Measurements from ENCODE around the gene REN.

REN gene

DNA sequence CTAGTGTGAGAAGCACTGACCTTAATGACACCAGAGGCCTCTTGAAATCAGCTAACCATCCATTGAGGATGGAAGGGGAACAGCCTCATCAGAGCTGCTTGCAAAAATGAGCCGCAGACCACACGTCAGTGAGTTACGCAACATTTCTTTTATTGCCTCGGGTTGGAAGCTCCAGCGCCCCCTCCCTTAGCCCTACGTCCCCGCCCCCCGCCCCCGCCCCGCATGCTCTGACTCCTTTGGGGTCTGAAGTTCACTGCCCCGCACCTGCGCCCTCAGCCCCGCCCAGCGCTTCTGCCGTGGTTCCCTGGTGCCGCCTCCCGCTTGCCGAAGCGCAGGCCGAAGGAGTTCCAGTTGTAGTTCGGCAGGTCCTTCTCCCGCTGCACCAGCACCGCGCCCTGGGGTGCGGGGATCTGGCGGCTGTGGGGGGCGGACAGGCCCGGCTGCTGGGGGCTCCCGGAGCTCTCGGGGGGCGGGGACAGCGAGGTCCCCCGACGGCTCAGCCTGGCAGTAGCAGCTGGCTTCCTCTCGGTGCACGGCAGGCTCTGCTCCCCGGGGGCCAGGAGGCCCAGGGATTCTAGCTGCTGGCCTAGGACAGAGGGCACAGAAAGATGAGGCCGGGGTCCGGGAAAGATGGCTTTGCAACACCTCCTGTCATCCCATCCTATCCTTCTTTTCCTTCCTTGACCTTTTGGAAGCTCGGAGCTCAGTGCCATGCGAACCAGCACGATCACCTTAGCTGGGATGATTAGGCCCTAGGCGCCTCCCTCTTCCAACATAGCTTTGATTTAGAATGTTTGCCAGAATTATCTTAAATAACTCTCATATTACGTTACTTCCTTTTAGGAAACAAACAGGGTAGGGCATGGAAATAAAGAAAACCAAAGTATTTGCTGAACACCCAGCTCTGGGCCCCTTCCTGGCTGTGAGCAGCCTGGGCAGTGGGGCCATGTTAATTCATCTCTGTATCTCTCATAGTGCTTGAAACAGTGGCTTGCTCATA lies 24.4 kb upstream of the REN start:
- DNase-seq, result peak; percentile 22

DNA sequence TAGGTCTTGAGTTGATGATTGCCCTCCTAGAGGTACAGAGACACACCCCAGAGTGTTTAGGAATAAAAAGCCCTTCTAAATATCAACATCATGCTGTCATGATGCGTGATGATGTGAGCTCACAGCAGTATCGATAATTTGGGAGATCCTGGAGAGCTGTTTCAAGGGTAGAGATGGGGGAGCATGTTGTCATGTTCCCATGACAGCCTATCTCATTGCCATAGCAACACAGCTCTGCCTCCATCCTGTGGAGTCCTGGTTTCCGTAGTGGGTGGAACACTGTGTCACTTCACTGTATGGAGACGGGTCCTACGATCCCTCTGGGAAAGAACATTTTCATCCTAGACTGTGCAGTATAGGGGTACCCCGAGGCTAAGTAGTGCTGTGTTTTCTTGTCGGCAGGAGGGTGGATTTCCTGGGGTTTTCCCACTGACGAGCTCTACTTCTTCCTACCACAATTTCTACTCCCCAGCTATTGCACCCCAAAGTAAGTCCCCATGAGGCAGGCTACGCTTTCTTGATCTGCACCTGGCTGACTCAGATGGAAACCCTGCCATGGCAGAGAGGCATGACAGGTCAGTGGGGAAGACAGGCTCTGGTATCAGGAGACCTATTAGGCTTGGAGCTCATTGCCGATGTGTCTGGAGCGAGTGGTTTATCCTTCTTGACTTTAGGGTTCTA lies 23.0 kb upstream of the REN start:
- DNase-seq, result no peak

DNA sequence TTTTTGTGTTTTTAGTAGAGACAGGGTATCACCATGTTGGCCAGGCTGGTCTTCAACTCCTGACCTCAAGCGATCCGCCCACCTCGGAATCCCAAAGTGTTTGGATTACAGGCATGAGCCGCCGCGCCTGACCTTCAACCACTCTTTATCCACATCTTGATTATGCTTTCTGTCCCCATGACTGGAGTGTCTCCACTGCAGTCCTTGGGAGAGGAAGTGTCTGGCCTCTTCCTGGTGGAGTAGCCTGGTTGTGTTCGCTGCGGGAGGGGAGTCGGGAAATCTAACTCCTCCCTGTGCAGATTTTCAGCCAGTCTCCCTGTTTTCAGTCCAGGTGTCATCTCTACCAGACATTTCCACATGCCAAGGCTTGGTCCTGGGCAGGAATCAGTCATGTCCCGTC lies 20.5 kb upstream of the REN start:
- DNase-seq, result no peak

DNA sequence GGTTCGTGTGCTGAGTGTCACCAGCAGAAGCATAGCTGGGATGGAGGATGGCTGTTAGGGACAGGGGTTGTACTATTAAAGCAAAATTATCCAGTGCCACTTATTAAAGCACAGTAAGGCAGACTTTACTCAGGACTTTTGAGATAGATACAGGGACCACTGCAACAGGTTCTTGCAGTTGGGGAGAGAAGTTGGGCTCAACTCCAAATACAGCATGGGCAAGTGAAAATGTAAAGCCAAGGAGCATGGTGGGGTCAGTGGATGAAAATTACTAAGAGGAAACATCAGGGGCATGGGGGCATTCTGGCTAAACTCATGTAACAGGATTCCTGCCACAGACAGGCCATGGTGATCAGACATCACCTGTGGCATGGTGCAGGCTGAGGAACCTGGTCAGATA lies 15.0 kb upstream of the REN start:
- DNase-seq, result no peak

DNA sequence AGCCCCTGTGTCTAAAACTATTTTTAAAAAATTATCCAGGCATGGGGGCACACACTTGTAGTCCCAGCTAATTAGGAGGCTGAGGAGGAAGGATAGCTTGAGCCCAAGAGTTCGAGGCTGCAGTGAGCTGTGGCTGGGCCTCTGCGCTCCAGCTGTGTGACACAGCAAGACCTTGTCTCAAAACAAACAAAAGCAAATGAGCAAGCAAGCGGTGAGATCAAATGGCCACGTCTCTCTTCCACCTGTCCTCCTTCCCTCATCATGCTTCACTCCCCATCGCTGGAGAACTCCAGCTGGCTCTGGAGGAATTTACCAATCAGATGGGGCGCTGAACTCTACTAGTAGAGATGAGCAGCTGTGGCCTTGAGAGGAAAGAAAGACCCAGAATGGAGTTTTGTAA lies 14.0 kb upstream of the REN start:
- DNase-seq, result no peak

DNA sequence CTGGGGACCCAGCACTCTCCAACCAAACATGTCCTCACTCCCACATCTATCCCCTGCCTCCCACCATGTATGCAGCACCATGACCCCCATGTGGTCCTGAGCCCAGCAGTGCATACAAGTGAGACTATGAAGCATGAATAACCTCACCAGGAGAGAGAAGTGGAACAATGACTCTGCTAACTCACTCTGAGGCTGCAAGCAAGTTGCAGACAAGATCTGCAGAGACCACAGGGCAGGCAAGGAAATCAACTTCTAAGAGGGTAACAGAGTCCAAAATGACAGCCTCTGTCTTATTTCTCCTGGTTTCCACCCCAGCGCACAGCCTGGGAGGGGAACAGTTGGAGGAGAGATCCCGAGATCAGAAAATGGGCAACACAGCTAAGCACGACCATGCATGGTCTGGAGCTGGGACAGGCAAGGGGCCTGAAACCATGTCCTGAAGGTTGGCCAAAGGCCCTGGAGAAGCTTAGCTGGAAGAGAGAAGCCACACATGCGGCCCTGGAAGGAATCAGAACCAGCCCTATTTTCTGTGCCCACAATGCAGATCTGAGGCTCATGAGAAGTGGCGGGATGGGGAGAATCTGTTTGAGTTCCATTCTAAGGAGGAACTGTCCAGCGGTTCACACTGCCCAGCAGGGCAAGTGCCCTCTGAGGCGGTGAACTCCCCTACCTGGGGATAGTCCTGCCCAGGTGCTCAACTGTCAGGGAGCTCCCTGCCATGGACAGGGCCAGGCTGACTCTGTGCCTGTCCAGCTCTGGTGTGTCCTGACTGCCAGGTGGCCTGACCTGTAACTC lies 12.5 kb upstream of the REN start:
- DNase-seq, result no peak

DNA sequence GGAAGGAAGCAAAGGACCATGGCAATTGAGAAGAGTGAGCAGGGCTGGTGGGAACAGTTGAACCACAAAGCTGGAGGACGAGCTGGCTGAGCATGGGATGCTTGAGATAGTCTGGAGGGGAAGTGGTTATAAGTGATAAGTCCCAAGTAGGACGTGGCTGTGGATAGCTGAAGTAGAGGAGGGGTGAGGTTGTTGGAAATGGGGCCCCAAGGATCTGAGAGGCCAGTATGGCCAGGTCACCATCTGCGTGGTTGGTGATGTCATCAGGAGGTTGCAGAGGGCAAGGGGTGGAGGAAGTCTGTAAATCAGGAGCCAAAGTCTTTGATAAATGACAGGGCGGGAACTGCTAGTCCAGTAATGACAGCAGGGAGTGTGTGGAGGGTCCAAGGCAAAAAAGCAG lies 11.0 kb upstream of the REN start:
- DNase-seq, result no peak

DNA sequence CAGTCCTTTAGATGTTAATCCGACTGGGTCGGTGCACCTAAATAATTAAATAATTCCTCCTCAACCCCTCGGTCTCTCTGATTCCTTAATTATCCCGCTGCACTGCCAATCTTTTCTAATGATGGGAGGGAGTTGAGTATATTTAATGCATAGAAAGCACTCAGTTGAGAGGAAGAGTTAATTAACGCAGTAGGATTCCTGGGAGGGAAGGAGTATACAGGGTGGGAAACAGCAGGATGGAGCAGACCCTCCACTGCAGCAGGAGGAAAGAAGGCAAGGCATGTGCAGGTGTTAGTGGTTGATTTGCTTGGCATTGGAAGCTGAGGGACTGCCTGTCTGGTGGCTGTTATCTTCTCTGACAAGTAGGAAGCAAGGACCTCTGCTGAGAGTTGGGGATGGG lies 9.9 kb upstream of the REN start:
- DNase-seq, result no peak

DNA sequence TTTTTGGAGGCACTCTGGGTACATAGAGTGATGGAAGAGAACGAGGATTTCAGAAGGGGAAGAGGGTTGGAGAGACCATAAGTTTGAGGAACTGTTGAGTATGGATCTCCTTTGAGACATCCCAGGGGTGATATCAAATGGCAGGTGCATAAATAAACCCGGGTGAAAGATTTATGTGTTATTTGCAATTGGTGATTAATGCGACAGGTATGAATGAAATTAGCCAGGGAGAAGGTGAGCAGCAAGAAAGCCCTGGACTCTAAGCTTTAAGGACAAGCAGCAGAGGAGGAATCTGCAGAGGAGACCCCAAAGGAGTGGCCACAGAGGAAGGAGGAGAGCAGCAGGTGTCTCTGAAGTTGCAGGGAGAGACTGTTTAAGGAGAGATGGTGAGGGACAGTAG lies 8.8 kb upstream of the REN start:
- no peak for DNase-seq

DNA sequence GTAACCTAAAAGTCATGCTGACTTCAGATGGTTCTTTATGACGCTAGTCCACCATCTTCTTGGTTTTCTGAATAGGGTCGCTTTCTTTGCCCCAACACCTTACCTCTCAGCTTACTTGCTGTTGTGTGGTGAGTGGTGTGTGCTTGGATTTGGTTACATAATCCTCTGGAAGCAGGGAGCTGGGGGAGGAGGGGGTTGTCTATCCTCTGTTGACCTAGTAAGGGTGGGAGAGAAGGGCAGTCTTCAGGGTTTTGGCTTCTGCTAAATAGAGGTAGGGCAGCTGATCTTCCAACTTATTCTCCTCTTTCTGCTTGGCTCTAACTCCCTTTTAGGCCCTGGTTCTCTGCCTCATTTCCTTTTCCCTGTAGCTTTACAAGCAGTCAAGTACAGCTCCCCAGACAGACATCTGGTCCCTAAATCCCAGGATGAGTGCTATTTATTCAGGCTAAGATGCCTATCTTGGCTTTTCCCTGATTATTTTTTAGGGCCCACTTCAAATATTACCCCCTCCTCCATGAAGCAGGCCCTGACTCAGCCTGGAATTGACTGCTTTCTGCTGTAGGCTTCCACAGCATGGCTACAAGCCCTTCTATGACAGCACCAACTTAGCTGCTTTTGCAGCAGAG lies 6.4 kb upstream of the REN start:
- no peak for DNase-seq

DNA sequence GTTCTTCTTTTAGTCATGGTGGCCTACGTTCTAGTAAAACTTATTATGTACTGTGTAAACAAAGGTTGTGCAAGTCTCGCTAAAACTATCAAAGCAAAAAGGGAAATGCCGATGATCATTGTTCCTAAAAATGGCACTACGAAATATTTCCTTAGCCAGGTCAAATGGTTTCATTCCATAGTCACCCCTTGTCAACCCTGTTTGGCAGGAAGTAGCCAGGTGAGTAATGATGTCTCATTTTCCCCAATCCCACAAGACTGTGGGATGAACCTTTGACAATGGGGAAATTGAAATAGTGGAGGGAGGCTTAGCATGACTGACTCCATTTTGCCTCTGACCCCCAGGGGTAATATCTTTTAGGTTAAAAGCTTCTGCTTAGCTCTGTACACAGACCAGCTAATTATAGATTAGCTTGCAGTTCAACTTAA lies 5.6 kb upstream of the REN start:
- no peak for DNase-seq

DNA sequence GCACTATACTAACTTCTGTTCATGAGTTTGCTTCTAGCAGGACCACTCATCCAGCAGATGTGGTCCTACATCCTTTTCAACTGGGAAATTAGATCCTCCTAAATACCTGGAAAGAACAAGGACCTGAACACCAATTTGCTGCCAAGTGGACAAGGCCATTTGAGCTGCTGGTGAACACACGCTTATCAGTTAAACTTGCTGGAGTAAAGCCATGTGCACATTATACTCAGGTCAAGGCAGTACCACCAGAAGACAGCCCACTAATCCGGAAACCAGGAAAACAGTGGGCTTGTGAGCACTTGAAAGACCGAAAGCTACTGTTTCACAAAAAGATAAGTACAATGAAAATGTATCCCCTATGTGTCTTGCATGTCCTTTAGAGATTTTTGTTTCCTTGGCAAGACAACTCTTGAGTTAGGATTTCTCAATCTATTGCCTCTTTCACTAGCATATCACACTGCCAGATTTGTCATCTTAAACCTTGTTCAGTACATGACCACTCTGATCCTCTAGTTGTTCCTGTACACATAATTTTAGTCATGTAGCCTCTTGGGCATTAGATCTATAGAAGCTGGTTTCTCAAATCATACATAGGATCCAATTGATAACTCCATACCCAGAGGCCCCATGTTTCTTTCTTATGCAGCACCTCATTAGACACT lies 4.5 kb upstream of the REN start:
- no peak for DNase-seq

DNA sequence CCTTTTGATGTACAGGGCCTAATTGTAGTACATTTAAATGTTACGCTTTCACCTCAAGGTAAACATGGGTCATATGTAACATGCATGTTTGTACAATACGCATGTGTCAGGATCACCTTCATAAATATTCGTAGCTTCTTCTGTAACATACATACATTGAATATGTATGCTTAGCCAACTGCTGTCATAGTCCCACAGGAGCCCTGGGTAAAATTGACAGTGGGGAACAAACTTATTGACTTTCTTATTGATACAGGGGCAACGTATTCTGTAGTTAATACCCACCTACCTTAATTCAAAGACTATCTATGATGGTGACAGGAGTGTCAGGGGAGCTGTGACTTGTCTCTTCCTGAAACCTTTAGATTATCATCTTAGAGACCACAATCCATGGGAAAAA lies 3.7 kb upstream of the REN start:
- no peak for DNase-seq

DNA sequence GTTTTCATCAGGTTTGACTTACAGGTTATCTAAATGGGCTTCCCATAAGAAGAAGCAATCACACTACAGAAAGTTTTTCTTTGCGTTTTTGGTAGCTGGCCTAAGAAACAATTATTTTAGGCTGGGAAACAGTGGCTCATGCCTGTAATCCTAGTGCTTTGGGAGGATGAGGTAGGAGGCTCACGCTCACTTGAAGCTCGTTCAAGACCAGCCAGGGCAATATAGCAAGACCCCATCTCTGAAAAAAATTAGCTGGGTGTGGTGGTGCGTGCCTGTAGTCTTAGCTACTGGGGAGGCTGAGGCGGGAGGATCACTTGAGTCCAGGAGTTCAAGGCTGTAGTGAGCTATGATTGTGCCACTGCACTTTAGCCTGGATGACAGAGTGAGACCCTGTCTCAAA lies 1.6 kb upstream of the REN start:
- DNase-seq, result no peak

DNA sequence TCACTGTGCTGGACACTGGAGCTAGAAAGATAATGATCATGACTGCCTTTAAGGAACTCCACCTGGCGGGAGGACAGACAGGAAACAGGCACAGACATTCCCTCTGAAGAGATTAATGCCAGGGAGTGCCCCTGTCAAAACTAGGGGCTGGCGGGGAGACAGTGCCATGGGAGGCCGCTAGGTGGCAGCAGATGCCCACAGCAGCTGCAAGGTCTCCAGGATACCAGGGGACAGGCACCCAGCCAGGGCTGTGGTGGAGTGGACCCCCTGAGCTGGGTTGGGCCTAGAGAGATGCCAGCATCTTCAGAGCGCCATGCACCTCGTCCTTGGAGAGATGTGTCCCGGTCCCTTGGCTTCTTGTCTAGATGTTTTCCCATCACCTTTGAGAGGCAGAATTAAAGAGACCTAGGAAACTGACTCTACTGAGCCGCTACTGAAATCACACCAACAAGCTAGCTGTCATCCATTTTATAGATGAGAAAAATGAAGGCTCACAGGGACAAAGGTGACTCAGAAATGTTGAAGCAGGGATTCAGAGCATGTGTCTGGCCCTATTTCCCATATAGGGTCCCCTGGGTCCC lies 3.6 kb downstream of the REN start:
- DNase-seq, result peak; percentile 80

DNA sequence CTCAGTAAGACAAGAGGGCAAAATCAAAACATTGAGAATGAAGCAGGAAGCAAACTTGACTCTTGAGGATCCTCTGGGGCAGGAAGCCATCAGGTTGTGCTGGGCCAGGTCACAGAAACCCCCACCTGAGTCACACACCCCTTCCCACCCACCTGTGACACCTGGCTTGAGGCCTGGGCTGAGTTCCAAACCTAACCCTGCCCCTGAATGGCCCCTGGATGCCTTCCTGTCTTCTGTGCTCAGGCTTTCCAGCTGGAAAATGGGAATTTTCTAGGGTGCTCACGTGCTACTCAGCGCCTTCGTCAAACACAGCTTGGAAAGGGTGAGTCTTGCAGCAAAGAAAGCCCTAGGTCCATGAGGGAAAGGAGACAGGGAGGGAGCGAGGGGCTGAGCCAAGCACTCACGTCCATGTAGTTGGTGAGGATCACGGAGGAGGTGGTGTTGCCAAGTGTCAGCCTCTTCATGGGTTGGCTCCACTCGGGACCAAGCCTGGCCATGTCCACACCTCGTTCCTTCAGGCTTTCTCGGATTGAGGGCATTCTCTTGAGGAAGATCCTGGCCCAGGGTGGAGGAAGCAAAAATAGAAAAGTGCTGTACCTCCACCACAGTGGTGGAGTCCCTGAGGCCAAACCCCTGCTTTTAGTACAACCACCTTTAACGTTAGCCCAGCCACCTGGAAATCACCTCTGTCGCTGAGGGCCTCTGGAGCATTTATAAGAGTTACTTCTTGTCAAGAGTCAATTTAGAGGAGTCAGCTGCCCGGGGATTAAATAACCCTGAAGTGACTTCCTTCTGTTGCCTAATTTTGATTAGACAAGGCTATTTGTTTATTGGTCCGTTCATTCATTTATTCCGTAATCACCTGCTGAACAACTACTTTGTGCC lies 4.3 kb downstream of the REN start:
- DNase-seq, result no peak

DNA sequence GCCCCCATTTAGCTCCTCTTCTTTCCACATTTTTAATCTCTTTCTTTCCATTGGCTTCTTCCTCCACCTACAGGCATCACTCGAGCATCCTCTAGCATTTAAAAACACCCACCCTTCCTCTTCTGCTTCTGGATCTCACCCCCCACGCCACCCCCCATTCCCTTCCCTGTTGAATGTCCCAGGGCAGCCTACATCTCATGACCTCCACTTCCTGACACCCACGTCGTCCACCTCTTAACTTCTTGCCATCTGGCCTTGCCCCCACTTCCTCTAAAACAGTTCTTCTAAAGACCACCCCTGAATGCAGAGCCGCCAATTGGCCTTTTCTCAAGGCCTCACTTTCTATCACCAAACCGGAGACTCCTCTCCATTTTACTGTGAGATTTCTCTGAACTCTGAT lies 8.2 kb downstream of the REN start:
- DNase-seq, result no peak

DNA sequence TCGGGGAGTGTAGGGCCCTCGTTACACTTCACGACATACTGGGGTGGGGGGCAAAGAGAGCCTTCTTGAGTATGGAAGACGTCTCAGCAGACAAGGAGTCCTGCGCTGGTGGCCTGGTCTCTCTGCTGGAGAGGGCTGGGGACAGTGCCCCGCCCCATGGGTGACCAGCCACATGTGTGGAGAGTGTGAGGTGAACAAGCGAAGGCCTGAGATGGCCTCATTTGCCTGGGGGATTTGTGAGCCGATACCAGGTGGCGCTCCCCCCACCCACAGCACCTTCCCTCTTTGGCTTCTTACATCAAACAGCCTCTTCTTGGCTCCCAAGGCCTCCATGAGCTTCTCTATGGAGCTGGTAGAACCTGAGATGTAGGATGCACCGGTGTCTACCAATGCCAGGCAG lies 10.3 kb downstream of the REN start:
- DNase-seq, result no peak

DNA sequence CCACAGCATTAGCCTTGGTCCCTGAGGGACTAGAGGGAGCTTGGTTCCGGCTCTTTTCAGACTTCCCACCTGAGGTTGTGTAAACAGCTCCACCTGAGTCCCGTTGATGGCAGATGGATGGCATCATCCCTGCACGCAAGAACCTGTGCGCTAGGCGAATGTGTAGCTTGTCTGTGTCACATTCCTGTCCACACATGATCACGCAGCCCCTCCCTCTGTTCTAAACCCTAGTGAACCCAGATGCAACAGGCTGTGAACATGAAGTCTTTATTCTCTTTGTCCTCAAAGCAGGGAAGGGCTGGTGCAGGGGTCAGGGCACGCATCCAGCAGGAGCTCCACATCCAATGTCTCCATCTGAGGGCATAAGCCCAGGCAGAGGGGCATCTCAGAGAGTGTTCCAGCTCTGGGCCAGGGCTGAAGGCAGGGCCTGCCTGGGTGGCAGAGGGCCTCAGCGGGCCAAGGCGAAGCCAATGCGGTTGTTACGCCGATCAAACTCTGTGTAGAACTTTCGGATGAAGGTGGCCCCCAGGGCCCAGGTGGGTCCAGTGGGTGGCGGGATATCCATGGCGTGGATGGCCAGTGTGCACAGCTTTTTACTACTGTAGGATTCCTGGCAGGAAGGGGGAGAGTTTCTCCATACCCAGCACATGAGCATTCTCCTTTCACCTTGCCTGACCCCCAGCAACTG lies 11.4 kb downstream of the REN start:
- DNase-seq, result peak; percentile 17

DNA sequence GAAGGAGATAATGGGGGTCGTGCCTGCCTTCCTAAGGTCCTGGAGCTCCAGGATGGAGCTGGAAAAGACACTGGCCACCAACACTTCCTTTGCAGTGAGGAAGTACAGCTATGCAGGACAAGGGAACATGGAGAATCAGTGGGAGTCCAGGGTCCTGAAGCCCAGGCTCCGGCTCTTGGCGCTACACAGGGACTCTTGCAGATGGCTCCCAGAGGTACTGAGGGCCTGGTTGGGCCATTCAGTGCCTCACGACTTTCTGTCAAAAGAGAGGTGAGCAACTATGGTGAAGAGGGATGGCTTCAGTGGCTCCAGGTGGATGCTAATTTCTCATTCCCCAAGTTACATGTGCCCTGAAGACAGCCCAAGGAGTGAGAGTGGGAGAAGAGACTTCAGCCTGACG lies 12.5 kb downstream of the REN start:
- no peak for DNase-seq

Measured in NCI-H1092 (cell line).